IPS-20b (cell line): ENCODE data around the gene KHDC1L.
"Not testable (repeated sequence)": the region's sequence is repeated elsewhere in the genome, so short reads cannot be mapped to it uniquely, and the experiment has no call there.

Experiments used
- H3K27ac ChIP-seq: one replicate; pipeline ENCODE4 v1.5.1; 2013; ENCODE audit warnings: low read length
- H3K27me3 ChIP-seq: 2 replicates; pipeline ENCODE4 v1.6.1; 2013; ENCODE audit warnings: mild to moderate bottlenecking, low read length, inconsistent platforms; ENCODE audit not compliant: insufficient read depth
- H3K36me3 ChIP-seq: 2 replicates; pipeline ENCODE4 v1.6.1; 2013; ENCODE audit warnings: low read depth, mild to moderate bottlenecking, inconsistent platforms, low read length, moderate library complexity; ENCODE audit not compliant: insufficient read depth
- H3K4me1 ChIP-seq: 2 replicates; pipeline ENCODE4 v1.6.1; 2013; ENCODE audit warnings: mild to moderate bottlenecking, control low read depth, inconsistent platforms, low read length, moderate library complexity; ENCODE audit not compliant: insufficient read depth
- H3K4me3 ChIP-seq: 2 replicates; pipeline ENCODE4 v1.5.1; 2013; ENCODE audit warnings: mild to moderate bottlenecking, low read length, inconsistent platforms
- H3K9ac ChIP-seq: 2 replicates; pipeline ENCODE4 v1.6.1; 2013; ENCODE audit warnings: low read depth, mild to moderate bottlenecking, inconsistent platforms, low read length, moderate library complexity
- H3K9me3 ChIP-seq: 2 replicates; pipeline ENCODE4 v1.6.1; 2013; ENCODE audit warnings: mild to moderate bottlenecking, low read depth, low read length, inconsistent platforms; ENCODE audit not compliant: insufficient read depth

Gene KHDC1L

DNA sequence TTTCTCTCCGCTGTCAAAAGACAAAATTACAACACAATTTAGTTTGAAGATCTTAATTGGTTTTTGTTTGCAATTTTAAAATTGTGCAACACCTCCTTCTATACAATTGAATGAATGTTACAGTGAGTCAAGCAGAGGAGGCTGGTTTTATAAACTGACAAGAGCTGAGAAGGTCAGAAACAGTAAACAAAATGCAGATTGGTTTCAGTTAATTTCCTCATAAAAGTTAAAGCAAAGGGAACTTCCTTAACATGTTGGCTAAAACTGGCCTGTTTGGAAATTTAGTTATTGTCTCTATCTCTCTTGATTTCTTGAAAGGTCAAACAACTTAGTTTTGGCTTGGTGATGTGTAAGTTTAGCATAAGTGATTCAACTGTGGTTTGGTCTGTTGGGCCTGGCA lies 22.2 kb downstream of the KHDC1L start:
- H3K9me3 ChIP-seq, result peaks cover 9% of the 10 kb centered on the region; the same call in 1 of the 2 replicates
- no peak overlapping the region for H3K4me3 ChIP-seq
- H3K27me3 ChIP-seq, result no peaks in the 10 kb centered on the region
- H3K9ac ChIP-seq, result no peak overlapping the region
- no peaks in the 10 kb centered on the region for H3K36me3 ChIP-seq
- H3K4me1 ChIP-seq, result peaks cover 6% of the 10 kb centered on the region
- no peak overlapping the region for H3K27ac ChIP-seq

GRCh38 chr6:73200735-73201134 lies 24.6 kb downstream of the KHDC1L start:
- H3K9ac ChIP-seq, result no peak overlapping the region
- no peaks in the 10 kb centered on the region for H3K36me3 ChIP-seq
- no peaks in the 10 kb centered on the region for H3K9me3 ChIP-seq
- H3K4me3 ChIP-seq, result no peak overlapping the region
- H3K27me3 ChIP-seq, result no peaks in the 10 kb centered on the region
- H3K4me1 ChIP-seq, result peaks cover 11% of the 10 kb centered on the region
- no peak overlapping the region for H3K27ac ChIP-seq

DNA sequence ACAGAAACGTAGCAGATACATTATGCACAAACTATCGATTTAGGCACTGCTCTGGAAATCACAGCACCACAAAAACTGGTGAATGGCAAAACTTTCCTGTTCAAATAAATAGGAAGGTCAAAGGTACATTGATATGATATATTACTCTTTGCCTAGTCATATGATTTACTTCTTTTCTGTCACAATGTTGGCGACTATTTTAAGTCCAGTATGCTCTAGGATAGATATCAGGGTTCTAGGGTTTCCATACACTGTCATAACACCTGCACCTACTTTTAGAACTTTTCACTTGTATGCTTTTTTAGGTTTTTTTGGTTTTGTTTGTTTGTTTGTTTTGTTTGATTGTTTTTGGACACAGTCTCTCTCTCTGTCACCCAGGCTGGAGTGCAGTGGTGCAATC lies 25.0 kb downstream of the KHDC1L start:
- no peaks in the 10 kb centered on the region for H3K36me3 ChIP-seq
- no peaks in the 10 kb centered on the region for H3K27me3 ChIP-seq
- no peak overlapping the region for H3K9ac ChIP-seq
- H3K27ac ChIP-seq, result no peak overlapping the region
- no peak overlapping the region for H3K4me3 ChIP-seq
- H3K4me1 ChIP-seq, result peaks cover 11% of the 10 kb centered on the region
- no peaks in the 10 kb centered on the region for H3K9me3 ChIP-seq

DNA sequence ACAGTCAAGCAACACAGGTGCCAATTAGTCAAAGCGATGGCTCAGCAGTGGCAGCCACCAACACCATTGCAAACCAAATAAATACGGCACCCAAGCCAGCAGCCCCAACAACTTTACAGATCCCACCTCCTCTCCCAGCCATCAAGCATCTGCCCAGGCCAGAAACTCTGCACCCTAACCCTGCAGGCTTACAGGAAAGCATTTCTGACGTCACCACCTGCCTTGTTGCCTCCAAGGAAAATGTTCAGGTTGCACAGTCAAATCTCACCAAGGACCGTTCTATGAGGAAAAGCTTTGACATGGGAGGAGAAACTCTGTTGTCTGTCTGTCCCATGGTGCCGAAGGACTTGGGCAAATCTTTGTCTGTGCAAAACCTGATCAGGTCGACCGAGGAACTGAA lies 30.6 kb downstream of the KHDC1L start:
- no peak overlapping the region for H3K9ac ChIP-seq

GRCh38 chr6:73193302-73193701 lies 32.0 kb downstream of the KHDC1L start:
- H3K9ac ChIP-seq, H3K27ac ChIP-seq, H3K4me3 ChIP-seq, H3K4me1 ChIP-seq, H3K27me3 ChIP-seq, H3K36me3 ChIP-seq, H3K9me3 ChIP-seq: not testable (repeated sequence)

More for the DNA sequence above, 30.6 kb downstream of the KHDC1L start:
- Histone ChIP-seq H3K36me3 (no peaks in the 10 kb centered on the region), H3K4me3 (no peak overlapping the region), H3K27me3 (no peaks in the 10 kb centered on the region), H3K9me3 (no peaks in the 10 kb centered on the region), H3K4me1 (peaks cover 5% of the 10 kb centered on the region; the same call in 1 of the 2 replicates), H3K27ac (no peak overlapping the region)

DNA sequence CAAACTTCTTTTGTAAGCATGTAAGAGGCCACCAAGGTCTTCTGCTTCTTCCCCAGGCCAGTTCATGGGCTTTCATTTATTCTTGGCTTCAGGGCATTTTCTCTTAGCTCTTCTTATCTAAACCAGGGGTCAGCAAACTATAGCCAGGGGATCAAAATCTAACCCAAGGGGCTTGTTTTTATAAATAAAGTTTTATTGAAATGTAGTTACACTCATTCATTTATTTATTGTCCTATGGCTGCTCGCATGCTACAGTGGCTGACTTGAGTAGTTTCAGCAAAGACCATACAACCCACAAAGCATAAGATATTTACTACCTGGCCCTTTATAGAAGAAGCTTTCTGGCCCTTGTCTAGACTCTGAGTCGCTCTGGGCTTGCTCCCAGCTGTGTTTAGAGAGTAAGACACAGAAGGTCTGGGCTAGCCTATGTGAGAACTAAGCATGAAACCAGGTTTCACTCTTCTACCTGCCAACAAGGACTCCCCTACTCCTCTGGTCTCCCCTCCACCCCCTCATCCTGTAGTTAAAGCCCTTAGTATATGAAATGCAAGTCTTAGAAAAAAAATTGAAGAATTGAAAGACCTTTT lies 43.2 kb downstream of the KHDC1L start:
- Histone ChIP-seq H3K27ac (no peak overlapping the region), H3K27me3 (no peaks in the 10 kb centered on the region), H3K4me1 (no peaks in the 10 kb centered on the region), H3K4me3 (no peak overlapping the region), H3K36me3 (no peaks in the 10 kb centered on the region), H3K9me3 (no peaks in the 10 kb centered on the region), H3K9ac (no peak overlapping the region)

DNA sequence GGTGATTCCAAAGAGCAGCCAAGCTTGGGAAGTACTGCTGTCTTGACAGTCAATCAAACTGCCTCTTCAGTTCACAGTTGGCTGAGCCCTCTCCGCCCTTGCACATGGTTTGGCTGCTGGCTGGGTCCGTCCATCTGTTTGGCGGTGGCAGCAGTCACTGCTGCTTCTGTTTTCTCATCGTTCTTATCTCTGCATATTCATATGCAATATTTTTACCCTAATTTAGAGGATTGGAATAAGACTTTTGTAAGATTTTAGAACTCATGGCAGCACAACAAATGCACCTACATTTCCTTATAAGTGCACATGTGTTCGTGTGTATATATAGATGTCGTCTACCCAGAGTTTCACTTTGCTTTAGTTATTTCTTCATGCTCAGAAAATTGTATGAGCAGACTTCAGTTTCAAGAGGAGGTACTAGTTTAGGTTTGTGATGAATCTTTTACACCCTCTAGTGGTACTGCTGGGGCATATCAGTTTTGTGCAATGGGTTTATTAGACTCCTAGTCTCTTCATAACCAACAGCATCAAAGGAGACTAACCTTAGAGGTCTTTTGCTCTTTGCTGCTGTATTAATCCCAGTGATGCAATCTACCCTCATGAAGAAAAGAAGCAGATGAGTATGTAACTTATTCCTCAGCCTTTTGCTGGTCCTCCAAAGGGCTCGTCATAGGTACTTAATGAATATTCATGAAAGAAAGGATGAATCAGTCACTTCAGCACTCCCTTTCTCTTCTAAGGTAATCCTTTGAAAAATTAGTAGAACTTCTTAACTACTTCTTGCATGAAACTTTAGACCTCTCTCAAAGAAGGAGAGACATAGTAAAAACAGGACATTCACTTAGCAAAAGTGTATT lies 44.3 kb downstream of the KHDC1L start:
- no peak overlapping the region for H3K27ac ChIP-seq
- H3K9me3 ChIP-seq, result no peaks in the 10 kb centered on the region
- no peak overlapping the region for H3K9ac ChIP-seq
- H3K27me3 ChIP-seq, result no peaks in the 10 kb centered on the region
- no peaks in the 10 kb centered on the region for H3K36me3 ChIP-seq
- H3K4me1 ChIP-seq, result no peaks in the 10 kb centered on the region
- no peak overlapping the region for H3K4me3 ChIP-seq

GRCh38 chr6:73180076-73180738 lies 45.1 kb downstream of the KHDC1L start:
- H3K9ac ChIP-seq, result no peak overlapping the region
- H3K27ac ChIP-seq, result no peak overlapping the region
- no peaks in the 10 kb centered on the region for H3K4me1 ChIP-seq
- H3K36me3 ChIP-seq, result no peaks in the 10 kb centered on the region
- H3K27me3 ChIP-seq, result no peaks in the 10 kb centered on the region
- H3K9me3 ChIP-seq, result no peaks in the 10 kb centered on the region
- H3K4me3 ChIP-seq, result no peak overlapping the region

- H3K27me3 ChIP-seq, result no peaks in the 10 kb centered on the region
Measured at GRCh38 chr6:73177221-73177944, 47.9 kb downstream of the KHDC1L start.

DNA sequence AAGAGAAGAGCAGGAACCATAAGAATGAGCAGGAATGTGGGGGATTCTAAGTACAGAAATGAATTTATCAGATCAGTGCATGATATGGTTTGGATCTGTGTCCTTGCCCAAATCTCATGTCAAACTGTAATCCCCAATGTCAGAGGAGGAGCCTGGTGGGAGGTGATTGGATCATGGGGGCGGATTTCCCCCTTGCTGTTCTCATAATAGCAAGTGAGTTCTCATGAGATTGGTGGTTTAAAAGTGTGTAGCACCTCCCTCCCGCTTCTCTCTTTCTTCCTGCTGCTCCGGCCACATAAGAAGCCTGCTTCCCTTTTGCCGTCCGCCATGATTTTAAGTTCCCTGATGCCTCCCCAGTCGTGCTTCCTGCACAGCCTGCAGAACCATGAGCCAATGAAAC lies 49.2 kb downstream of the KHDC1L start:
- Histone ChIP-seq H3K9me3 (no peaks in the 10 kb centered on the region), H3K36me3 (no peaks in the 10 kb centered on the region), H3K27me3 (no peaks in the 10 kb centered on the region), H3K9ac (no peak overlapping the region), H3K4me1 (no peaks in the 10 kb centered on the region), H3K4me3 (no peak overlapping the region), H3K27ac (no peak overlapping the region)

More at GRCh38 chr6:73177221-73177944, 47.9 kb downstream of the KHDC1L start:
- Histone ChIP-seq H3K4me3 (no peak overlapping the region), H3K27ac (no peak overlapping the region), H3K4me1 (no peaks in the 10 kb centered on the region), H3K9ac (no peak overlapping the region), H3K36me3 (no peaks in the 10 kb centered on the region), H3K9me3 (no peaks in the 10 kb centered on the region)

GRCh38 chr6:73174646-73175045 lies 50.6 kb downstream of the KHDC1L start:
- no peaks in the 10 kb centered on the region for H3K9me3 ChIP-seq
- no peaks in the 10 kb centered on the region for H3K36me3 ChIP-seq
- H3K27ac ChIP-seq, result no peak overlapping the region
- no peaks in the 10 kb centered on the region for H3K4me1 ChIP-seq
- no peak overlapping the region for H3K4me3 ChIP-seq
- no peak overlapping the region for H3K9ac ChIP-seq
- no peaks in the 10 kb centered on the region for H3K27me3 ChIP-seq
